Fibroblast of peridontal ligament (primary cell): Measurements from ENCODE around the gene IL3RA.
"Not testable (repeated sequence)": the region's sequence is repeated elsewhere in the genome, so short reads cannot be mapped to it uniquely, and the experiment has no call there.

ENCODE experiments used
- DNase-seq: peaks from one replicate; pipeline ENCODE4 v3.0.0-alpha.2; 2010; ENCODE audit errors: extremely low read depth

IL3RA gene

GRCh38 chrX:1398431-1399340 is 62.1 kb downstream of the IL3RA start:
- no peak for DNase-seq

GRCh38 chrX:1400049-1400448 is 63.5 kb downstream of the IL3RA start:
- no peak for DNase-seq

GRCh38 chrX:1400742-1401471 is 64.3 kb downstream of the IL3RA start:
- no peak for DNase-seq

- no peak for DNase-seq
Measured at GRCh38 chrX:1401611-1402430, 65.2 kb downstream of the IL3RA start.

- DNase-seq: no peak
Measured at GRCh38 chrX:1403228-1403627, 66.6 kb downstream of the IL3RA start.

GRCh38 chrX:1403867-1404266 is 67.3 kb downstream of the IL3RA start:
- not testable (repeated sequence) for DNase-seq

- DNase-seq: not testable (repeated sequence)
Measured at GRCh38 chrX:1405769-1406168, 69.2 kb downstream of the IL3RA start.

GRCh38 chrX:1407035-1407434 is 70.5 kb downstream of the IL3RA start:
- DNase-seq: no peak

GRCh38 chrX:1411326-1411725 is 74.7 kb downstream of the IL3RA start:
- no peak for DNase-seq

- no peak for DNase-seq
Measured at GRCh38 chrX:1412551-1413161, 76.1 kb downstream of the IL3RA start.

GRCh38 chrX:1416327-1416784 is 79.8 kb downstream of the IL3RA start:
- DNase-seq: no peak

GRCh38 chrX:1416965-1417760 is 80.6 kb downstream of the IL3RA start:
- DNase-seq: no peak

- no peak for DNase-seq
Measured at GRCh38 chrX:1417921-1418771, 81.6 kb downstream of the IL3RA start.

GRCh38 chrX:1418901-1419544 is 82.4 kb downstream of the IL3RA start:
- DNase-seq: no peak

GRCh38 chrX:1419545-1420355 is 83.2 kb downstream of the IL3RA start:
- no peak for DNase-seq

GRCh38 chrX:1420371-1420770 is 83.8 kb downstream of the IL3RA start:
- no peak for DNase-seq

- no peak for DNase-seq
Measured at GRCh38 chrX:1421433-1422134, 85.0 kb downstream of the IL3RA start.

- DNase-seq: no peak
Measured at GRCh38 chrX:1422135-1422465, 85.5 kb downstream of the IL3RA start.
